PC-9 (cell line): Measurements from ENCODE around the gene COL18A1.

Source experiments
- CTCF ChIP-seq: fragments of 200-600 bp; sonication (generic); conservative IDR thresholded peaks from 2 replicates; pipeline ENCODE4 v1.6.1; 2017; ENCODE audit warnings: mixed run types, antibody characterized with exemption, mild to moderate bottlenecking, moderate library complexity
- EZH2 ChIP-seq: fragments of 200-600 bp; sonication (generic); IDR thresholded peaks from 2 replicates; pipeline ENCODE4 v1.8.0; 2017; ENCODE audit warnings: antibody characterized with exemption, low read depth

GRCh38 chr21:45545236-45545570 lies 140.2 kb downstream of the COL18A1 start:
- TF ChIP-seq CTCF (no peak), EZH2 (no peak)
